NCI-H69 (cell line): ENCODE results near the gene OPRL1.
A peak's percentile ranks its signal among the peaks of the same experiment; 100 is the strongest.

Source experiments
- DNase-seq: peaks from one replicate; lab custom pipeline; 2025; lab: John Stamatoyannopoulos, UW

The OPRL1 gene

DNA sequence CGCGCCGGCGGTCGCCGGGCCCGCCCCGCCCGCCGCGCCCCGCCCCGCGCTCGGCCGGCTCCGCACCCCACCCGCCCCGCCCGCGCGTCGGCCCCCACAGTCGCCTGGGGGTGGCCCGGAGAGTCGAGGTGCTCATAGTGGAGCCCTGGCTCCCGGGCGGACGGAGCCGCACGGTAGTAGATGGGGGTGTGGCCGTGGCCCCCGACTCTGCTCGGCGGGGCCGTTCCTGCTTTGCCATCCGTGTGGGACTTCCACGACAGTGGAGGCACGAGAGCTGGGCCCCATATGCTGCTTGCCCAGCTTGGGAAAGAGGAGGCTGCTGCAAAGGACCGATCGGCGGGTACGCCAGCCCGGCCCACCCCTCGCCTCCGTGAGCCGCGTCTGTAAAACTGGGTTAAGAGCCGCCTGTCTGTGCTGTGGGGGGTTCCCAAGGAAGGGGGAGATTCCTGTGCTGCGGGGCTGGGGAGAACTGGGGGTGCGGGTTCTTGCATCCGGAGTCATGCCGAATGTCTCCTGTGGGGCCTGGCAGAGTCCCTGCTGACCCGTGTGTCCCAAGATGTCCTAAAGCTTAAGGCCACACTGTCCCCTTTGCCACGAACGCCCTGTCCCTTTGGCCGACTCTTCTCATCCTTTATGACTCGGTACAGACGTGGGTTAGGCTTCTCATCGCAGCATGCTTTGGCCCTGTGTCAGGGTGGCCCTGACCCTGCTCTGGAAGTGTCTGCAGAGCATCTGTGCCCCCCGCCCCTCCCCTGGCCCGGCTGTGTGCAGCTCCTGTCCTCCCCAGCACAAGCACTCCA, at the start of gene OPRL1:
Gene OPRL1, plus strand, starts transcription at position 70 of the 800 bp plus-strand sequence. CDS start 12,639 bp downstream, outside the sequence.
- no peak for DNase-seq

DNA sequence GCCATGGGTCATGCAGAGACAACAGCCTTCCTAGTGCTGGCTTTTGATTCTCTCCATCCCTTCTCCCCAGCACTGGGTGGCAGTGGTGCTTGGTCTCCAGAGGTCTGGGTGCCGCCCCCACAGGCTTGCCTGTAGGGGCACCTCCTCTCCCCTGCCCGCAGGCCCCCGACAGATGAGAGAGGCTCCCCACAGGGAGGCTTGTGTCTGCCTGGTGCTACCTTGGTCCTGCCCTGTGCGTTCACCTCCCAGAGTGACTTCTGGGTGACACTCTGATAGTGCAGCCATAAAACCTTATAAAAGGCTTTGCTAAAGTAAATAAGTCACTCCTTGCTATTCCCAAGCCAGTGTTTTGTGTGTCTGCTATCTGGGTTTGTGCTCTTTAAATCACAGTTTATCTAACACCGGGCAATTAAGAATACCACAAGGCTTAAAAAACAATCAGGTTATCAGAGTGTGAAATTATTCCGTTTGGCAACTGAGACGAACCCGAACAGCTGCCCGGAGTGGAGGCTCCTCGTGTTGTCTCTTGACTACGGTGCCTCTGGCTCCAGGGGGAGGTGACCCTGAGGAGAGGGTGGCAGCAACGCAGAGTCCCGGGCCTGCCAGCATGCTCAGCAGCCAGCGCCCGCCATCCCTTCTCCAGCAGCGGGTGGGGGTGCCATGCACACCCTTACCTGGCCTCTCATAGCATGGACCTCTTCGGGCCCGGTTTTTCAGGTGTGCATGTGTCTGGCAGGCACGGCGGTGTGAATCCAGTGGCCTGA, 49.3 kb upstream of the OPRL1 start:
- DNase-seq: no peak

- no peak for DNase-seq
These were observed 48.0 kb upstream of the OPRL1 start for GRCh38 chr20:64031822-64032314.

DNA sequence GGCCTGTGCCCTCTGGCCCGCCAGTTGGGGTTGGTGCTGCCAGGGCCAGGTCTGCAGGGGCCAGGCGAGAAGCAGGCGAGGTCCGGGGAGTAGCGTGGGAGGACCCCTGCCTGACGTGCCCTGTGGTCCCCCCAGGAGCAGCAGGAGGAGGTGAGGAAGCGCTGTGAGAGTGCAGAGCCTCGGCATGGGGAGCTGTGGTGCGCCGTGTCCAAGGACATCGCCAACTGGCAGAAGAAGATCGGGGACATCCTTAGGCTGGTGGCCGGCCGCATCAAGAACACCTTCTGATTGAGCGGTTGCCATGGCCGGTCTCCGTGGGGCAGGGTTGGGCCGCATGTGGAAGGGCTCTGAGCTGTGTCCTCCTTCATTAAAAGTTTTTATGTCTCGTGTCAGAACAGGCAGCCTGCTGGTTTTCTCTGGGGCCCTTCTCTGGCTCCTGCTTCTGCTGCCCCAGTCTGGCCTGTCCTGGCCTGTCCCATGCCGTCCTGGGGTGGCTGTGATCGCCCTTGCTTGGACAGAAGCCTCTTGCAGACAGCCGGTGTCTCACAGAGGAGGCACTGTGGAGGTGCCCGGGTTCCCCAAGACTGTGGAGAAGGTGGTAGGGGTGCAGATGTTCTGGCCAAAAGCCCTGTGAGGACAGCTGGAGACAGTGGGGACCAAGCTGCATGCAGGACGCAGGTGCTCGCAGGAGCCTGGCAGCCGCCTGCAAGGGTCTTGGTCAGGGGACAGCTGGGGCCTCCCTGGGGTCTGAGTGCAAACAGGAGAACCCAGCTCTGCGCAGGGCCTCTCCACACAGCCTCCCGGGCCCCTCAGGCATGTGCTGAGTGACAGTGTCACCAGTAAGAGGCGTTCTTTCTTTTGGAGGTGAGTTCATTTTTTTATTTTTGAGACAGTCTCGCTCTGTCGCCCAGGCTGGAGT, 46.9 kb upstream of the OPRL1 start:
- DNase-seq: no peak

- no peak for DNase-seq
These were observed 45.8 kb upstream of the OPRL1 start for GRCh38 chr20:64033981-64034493.

GRCh38 chr20:64035066-64035932, 44.6 kb upstream of the OPRL1 start:
- DNase-seq: no peak

DNA sequence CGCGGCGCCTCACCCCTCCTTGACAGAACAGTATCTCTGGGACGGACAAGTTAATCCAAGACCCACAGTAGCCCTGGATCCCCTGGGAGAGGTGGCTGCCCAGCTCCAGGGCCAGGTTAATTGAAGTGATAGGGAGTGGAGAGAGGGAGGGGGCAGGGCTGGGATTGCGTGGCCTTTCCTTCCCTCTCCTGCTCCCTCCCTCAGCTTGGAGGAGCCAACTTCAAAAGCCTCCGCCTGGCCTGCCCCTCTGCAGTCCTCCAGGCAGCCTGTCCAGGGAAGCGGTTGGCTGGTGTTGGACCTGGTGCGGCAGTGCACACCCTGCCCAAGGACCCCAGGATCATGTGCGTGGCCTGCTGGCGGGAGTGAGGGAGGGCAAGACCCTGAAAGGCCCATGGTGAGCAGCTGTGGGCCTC, 43.9 kb upstream of the OPRL1 start, which contains the start of gene C20orf204:
Gene C20orf204, plus strand, starts transcription at position 250 of the 413 bp plus-strand sequence. Its CDS starts 142 bp downstream, at position 392.
- no peak for DNase-seq

DNA sequence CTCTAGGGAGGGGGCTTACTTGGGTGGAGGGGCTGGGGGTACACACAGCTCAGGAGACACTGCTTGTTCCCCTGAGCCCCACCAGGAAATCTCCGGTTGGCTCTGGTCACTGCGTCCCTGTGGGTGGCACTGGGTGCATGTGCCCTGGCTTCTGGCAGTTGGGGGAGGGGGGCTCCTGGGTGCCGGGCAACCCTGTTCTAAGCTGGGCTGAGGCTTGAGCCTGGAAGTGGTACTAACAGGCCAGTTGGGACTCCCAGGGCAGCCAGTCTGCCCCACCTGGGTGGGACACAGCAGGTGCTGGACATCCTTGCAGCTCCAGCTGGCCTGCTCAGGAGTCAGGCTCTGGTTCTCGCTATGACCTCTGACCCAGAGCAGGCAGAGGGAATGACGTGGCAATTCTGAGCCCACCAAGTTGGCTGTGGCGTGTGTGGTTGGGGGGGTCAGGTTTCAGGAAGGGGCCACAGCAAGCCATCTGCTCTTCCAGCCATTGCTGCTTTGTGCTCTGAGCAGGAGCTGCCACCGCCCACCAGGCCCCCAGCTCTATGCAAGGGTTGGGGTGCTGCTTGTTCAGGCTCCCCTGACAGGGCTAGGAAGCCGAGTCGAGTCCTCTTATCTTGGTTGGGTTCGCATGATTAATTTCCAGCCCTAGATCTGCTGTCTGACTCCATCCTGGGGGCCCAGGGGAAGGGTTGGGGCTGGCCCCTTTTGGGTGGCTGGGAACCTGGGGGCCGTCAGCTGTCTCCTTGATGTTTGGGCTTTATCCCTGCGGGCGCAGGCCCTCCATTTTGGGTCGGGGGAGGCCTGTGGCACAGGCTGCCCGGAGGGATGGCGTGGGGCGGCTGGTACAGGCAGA, 43.3 kb upstream of the OPRL1 start:
- DNase-seq: no peak

DNA sequence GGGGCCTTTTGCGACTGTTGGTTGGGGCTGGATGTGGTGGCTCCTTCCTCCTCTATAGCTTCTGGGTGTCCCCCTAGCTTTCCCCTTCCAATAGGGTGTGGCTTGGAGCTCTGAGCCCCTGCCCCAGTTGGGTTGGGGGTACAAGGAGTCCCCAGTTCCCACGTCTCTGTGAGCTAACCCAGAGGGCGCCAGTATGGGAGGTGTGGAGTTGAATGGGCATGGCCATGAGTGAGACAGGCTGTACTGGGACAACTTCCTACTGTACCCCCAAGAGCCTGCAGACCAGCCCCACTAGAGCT, 42.7 kb upstream of the OPRL1 start:
- no peak for DNase-seq

DNA sequence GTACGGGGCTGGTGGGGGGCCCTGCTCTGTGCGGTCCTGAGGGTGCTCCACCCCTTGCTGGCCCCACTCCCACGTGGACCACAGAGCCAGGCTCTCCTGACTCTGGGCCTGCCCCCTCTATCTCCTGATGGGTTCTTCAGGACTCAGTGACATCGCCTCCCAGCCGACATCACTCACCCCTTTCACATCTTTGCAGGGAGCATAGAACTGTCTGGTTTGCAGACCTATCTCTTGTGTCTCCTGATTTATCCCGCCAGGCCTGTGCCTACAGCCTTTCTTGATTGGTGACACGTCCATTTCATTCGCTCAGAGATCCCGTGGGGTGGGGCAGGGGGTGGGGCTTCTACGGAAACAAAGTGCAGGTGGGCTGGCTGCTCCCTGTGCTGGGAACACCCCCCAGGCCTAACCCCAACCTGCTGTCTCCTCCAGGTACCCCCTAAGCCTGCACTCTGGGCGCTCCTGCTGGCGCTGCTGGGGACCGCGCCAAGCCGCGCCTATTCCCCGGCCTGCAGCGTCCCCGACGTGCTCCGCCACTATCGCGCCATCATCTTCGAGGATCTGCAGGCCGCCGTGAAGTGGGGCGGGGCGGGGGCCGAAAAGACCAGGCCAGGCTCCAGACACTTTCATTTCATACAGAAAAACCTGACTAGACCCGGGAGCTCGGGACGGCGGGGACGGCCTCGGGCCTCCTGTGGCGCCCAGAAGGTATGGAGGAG, 42.2 kb upstream of the OPRL1 start:
- peak; percentile 34 for DNase-seq

DNA sequence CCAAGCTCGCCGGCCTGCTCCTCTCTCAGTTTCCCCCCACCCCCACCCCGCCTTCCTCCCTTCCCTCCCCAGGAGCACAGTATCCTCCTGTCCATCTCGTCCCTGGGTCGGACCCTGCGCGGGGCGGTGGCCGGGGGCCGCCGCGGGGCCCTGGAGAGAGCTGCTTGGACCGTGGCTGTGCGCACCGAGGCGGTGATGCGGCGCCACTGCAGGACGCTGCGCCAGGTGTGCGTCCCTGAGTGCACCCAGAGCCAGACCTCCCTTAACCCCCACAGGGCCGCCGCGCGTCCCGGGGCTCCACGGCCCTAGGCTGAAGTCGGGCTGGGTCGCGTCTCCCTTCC, 41.7 kb upstream of the OPRL1 start:
- DNase-seq: peak; percentile 63

DNA sequence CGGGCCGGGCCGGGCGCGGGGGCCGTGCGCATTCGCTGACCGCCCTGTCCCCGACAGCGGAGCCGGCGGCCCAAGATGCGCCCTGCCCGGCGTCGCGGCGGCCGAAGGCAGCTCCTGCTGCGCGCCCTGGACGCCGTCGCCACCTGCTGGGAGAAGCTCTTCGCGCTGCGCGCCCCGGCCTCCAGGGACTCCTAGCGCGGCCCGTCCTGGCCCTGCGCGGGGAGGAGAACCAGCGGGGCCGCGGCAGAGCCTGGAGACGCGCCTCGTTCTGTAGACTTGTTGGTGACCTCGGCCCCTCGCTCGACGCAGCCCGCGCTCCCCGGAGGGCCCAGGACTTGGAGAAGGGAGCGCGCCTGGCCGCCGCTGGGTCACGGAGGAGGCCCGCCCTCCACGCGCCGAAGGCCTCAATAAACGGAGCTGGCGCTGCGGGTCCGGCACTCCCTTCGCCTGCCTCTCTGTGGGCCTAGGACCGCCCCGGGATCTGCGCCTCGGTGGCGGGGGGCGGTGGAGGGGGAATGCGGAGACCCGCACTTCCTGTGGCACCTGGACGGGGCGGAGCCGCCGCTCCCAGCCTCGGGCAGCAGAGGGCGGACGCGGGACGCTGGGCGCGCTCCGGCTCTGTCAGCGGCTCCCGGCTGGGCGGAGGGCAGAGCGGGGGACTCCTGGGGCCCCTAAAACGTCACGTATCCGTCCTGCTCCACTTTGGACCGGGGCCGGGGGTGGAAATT, 41.2 kb upstream of the OPRL1 start:
- DNase-seq: peak; percentile 79

GRCh38 chr20:64039293-64040160, 40.4 kb upstream of the OPRL1 start:
- peak; percentile 16 for DNase-seq

DNA sequence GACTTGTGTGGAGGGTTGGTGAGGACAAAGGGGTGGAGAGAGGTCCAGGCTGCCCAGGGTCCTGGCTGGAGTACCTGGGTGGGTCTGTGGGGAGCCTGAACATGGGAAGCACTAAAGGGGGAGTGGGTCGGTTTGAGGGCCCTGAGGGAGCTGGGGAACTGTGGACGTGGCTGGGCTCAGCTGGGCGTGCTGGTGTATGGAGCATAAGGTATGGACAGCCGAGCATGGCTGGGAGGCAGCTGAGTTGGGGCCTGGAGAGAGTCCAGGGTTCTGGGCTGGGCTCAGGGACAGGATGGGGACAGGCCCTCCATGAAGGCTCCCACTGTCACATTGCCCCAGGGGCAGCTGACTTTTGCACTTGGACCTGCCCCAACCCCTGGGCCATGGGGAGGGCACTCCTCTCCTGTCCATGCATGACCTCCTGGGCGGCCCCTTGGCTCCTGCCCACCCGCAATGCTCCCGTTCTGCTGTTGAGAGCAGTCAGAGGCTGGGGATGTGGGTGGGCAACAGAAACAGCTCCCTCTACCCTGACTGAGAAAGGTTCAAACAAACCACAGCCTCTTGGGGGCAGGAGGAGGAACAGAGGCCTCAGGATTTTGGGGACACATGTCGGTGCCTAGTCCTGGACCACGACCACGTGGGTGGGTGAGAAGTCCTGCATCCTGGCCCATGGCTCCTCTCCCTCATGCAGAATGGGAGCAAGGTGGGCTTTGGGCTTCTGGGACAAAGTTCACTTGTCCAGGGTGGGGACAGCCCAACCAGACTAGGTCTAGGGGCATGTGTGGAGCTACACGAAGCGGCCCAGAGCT, 39.4 kb upstream of the OPRL1 start:
- DNase-seq: no peak

DNA sequence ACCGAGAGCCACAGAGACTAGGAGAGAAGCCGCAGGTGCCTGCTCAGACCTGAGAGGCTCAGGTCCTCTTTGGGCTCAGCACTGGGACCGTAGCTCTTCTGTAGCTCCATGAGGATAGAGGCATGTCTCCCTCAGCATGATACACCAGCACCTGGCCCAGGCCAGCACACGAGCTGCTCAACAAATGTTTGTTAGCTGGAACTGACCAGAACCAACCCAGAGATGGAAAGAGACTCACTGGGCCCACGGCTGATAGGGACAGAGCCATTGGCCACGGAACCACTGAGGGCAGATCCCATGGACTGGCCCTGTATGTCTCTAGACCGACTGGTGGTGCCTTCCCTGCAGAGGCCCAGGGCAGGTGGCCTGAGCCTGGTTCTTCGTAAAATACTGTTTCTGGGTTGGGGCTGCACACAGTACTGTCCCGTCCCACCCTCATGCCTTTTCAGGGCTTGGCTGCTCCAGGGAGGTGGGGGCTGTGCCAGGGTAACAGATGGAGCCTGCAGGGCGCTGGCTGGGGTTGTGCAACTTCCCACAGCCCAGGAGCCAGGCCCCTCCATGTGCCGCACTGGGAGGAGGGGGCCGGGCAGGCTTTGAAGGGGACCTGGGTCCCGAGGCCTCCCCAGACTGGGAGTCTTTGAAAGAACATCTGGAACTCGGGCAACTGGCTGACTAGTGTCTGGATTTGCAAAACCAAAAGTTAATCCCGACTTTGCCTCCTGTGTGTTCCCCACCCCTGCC, 38.7 kb upstream of the OPRL1 start:
- peak; percentile 29 for DNase-seq

GRCh38 chr20:64041781-64042053, 38.2 kb upstream of the OPRL1 start:
- no peak for DNase-seq
